HepG2 (cell line): ENCODE results near the gene F7. TPM values are rescaled to one million over a fixed set of nuclear protein-coding genes. Genes with fewer than 3 reads are reported as not detected.

Experiments
- ATAC-seq: fragments of 200-7000 bp; cut with Tn5 transposase; 3 replicates; pipeline ENCODE4 v1.9.1; 2020; ENCODE audit warnings: mild to moderate bottlenecking, moderate library complexity
- BruUV-seq: library from RNA; stranded (reverse); fragments of 400-500 nt; replicated peaks from 2 replicates; lab custom pipeline; 2021; lab: Mats Ljungman, UMichigan
- CTCF ChIA-PET: fragments of 300-600 bp; formaldehyde crosslinking; extraction: SDS; loops from one replicate; lab custom pipeline; 2021; ENCODE audit warnings: low total read pairs, inconsistent platforms, low intra/inter-chr PET ratio; lab: Yijun Ruan, JAX
- POLR2A ChIA-PET: fragments of 350-600 bp; sonication (Branson Sonifier 250); formaldehyde crosslinking; loops from one replicate; lab custom pipeline; 2020; ENCODE audit warnings: antibody characterized with exemption, inconsistent platforms; lab: Yijun Ruan, JAX
- DNase-seq: peaks from one replicate; pipeline ENCODE4 v3.0.0-alpha.2; 2015; ENCODE audit warnings: low spot score
- FAIRE-seq: peaks from 3 replicates; lab custom pipeline; 2011; peaks lifted over from hg19 to GRCh38; lab: Jason Lieb, UNC
- H2AFZ ChIP-seq: one replicate; pipeline ENCODE4 v1.6.1; 2011; ENCODE audit warnings: low read length, inconsistent platforms
- H3K27ac ChIP-seq: fragments of 300-600 bp; 3 replicates; pipeline ENCODE4 v1.8.0; 2011; ENCODE audit warnings: mixed run types, mild to moderate bottlenecking, mixed read lengths, low read length, inconsistent platforms; ENCODE audit not compliant: insufficient read depth; ENCODE audit errors: extremely low read length
- H3K27me3 ChIP-seq, 2 experiments: fragments of 200-600 bp in 1 of 2; 2 replicates in 1 of 2; 3 replicates in 1 of 2; pipeline versions ENCODE4 v1.6.0 to v1.8.0; 2011; ENCODE audit warnings: low read length in 2 of 2, mild to moderate bottlenecking in 2 of 2, moderate library complexity in 2 of 2, inconsistent platforms in 1 of 2; ENCODE audit not compliant: insufficient read depth in 2 of 2, control insufficient read depth in 1 of 2
- H3K36me3 ChIP-seq, 2 experiments: fragments of 200-600 bp in 1 of 2; replicated peaks in 1 of 2; 2 replicates in 1 of 2; 3 replicates in 1 of 2; pipeline versions ENCODE4 v1.5.1 to v1.8.0; 2011; ENCODE audit warnings: low read length in 2 of 2, inconsistent platforms in 1 of 2; ENCODE audit not compliant: insufficient read depth in 2 of 2, control insufficient read depth in 1 of 2
- H3K4me1 ChIP-seq: 2 replicates; pipeline ENCODE4 v1.5.1; 2012; ENCODE audit warnings: low read length, inconsistent platforms; ENCODE audit not compliant: insufficient read depth
- H3K4me2 ChIP-seq: 2 replicates; pipeline ENCODE4 v1.6.0; 2011; ENCODE audit warnings: low read depth, low read length, inconsistent platforms
- H3K4me3 ChIP-seq, 3 experiments: fragments of 200-600 bp in 1 of 3; sonication (generic), shearing (Covaris generic) in 1 of 3; replicated peaks in 1 of 3; 2 replicates each; pipeline ENCODE4 v1.5.1; 2011 to 2016; ENCODE audit warnings: low read length in 3 of 3, inconsistent platforms in 2 of 3, low read depth in 2 of 3, mild to moderate bottlenecking in 2 of 3, control low read depth in 1 of 3, mixed read lengths in 1 of 3; ENCODE audit not compliant: insufficient read depth in 1 of 3
- H3K79me2 ChIP-seq: one replicate; pipeline ENCODE4 v1.6.1; 2011; ENCODE audit warnings: low read length, inconsistent platforms; ENCODE audit not compliant: insufficient read depth
- H3K9ac ChIP-seq: 2 replicates; pipeline ENCODE4 v1.6.0; 2011; ENCODE audit warnings: mild to moderate bottlenecking, low read depth, low read length, inconsistent platforms; ENCODE audit not compliant: insufficient read depth
- H3K9me3 ChIP-seq: 2 replicates; pipeline ENCODE4 v1.5.1; 2012; ENCODE audit warnings: mild to moderate bottlenecking, low read length
- H4K20me1 ChIP-seq: 2 replicates; pipeline ENCODE4 v1.6.0; 2011; ENCODE audit warnings: inconsistent platforms, mild to moderate bottlenecking, low read length, moderate library complexity; ENCODE audit not compliant: insufficient read depth
- AHR ChIP-seq: IDR thresholded peaks from 2 replicates; pipeline ENCODE4 v1.6.1; 2018; ENCODE audit warnings: missing genetic modification reagents, missing compliant biosample characterization
- CEBPB ChIP-seq: IDR thresholded peaks from 2 replicates; pipeline ENCODE4 v1.6.1; 2011; ENCODE audit warnings: low read depth, low read length, improper control_type of control experiment, borderline replicate concordance
- HOXA3 ChIP-seq: sonication (generic); formaldehyde crosslinking; IDR thresholded peaks from 2 replicates; pipeline ENCODE4 v1.5.0; 2020; ENCODE audit warnings: missing genetic modification reagents
- ZFX ChIP-seq: sonication (generic); formaldehyde crosslinking; IDR thresholded peaks from 2 replicates; pipeline ENCODE4 v1.4.0; 2020; ENCODE audit warnings: mild to moderate bottlenecking, low read depth, missing genetic modification reagents, moderate library complexity
- ZNF547 ChIP-seq: sonication (generic); formaldehyde crosslinking; IDR thresholded peaks from 2 replicates; pipeline ENCODE4 v1.5.1; 2020; ENCODE audit warnings: mild to moderate bottlenecking, missing genetic modification reagents
- WGBS: methylation state at CpG from one replicate; pipeline ENCODE4 v1.1.6; 2017; ENCODE audit warnings: low lambda C conversion rate; 5-methylcytosine and 5-hydroxymethylcytosine counted together
- in situ Hi-C: cut with HindIII; loops from 2 replicates; pipeline ENCODE4 v1.10.0; 2017; ENCODE audit warnings: low pct_unique_long_range_greater_than_20kb; ENCODE audit not compliant: extremely low pct_ligation_motif_present
- intact Hi-C: fragments of 100-400 bp; cut with micrococcal nuclease; formaldehyde crosslinking; loops from one replicate; pipeline ENCODE4 v1.10.0; 2022; ENCODE audit not compliant: unreplicated experiment
- polyA plus RNA-seq, 8 experiments: library from polyadenylated mRNA; depleted of rRNA in 3 of 8; stranded (reverse) in 7 of 8; unstranded in 1 of 8; fragments of >200 nt; fragmentation: Illumina TruSeq in 4 of 8; extraction: Trizol in 4 of 8; gene quantifications; 2 replicates each; pipeline versions ENCODE4 v1.2.1 to v1.2.3, GENCODE V29; 2011 to 2016; ENCODE audit warnings: low read depth in 4 of 8, missing spikeins in 1 of 8, mixed read lengths in 1 of 8; ENCODE audit not compliant: insufficient read depth in 1 of 8
- total RNA-seq, 5 experiments: library from RNA; depleted of rRNA; stranded (reverse); fragments of >200 nt; fragmentation: Illumina TruSeq; extraction: Trizol; gene quantifications; 2 replicates each; pipeline ENCODE4 v1.2.3, GENCODE V29; 2016; ENCODE audit warnings: low read depth in 1 of 5
- TF ChIP-seq, protein P1 (sequence below): sonication (generic); formaldehyde crosslinking; IDR thresholded peaks from 2 replicates; pipeline ENCODE4 v1.5.1; 2020; ENCODE audit warnings: missing genetic modification reagents, mild to moderate bottlenecking, borderline replicate concordance
- TF ChIP-seq, protein P2 (sequence below): sonication (generic); formaldehyde crosslinking; IDR thresholded peaks from 2 replicates; pipeline ENCODE4 v1.9.0; 2022; ENCODE audit warnings: low read depth, missing genetic modification reagents
- TF ChIP-seq, protein P3 (sequence below): IDR thresholded peaks from 2 replicates; pipeline ENCODE4 v1.6.1; 2016; ENCODE audit warnings: low read depth, missing genetic modification reagents, missing compliant biosample characterization
- TF ChIP-seq, protein P4 (sequence below), 2 experiments: sonication (generic) in 1 of 2; formaldehyde crosslinking in 1 of 2; IDR thresholded peaks; 2 replicates each; pipeline versions ENCODE4 v1.6.1 to v1.9.0; 2014 to 2022; ENCODE audit warnings: antibody characterized with exemption in 1 of 2, borderline replicate concordance in 1 of 2, inconsistent platforms in 1 of 2, low read depth in 1 of 2, missing genetic modification reagents in 1 of 2

The F7 gene
- total and polyA plus RNA-seq, 2 of the 13 experiments (the other 11 are each of a cell fraction or from before 2014, with no cell fraction given) = 12.6 to 26.5 TPM

DNA sequence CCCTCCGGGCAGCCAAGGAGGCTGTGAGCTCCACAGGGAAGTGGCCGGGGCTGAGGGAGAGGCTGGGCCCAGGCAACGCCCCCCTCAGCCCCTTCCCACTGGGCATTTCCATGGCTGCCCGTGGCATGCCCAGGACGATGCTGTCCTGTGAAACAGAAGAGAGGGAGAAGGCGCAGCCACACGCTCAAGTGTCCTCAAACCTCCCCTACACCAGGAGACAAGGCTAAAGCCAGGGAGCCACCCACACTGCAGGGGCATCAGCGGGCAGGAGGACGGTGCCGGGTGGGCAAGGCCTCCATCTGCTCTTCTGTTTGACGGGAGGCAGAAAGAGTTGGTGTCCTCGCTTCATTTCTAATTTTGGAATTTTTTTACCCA, 38.7 kb downstream of the F7 start:
- no peak overlapping the region for H3K27ac ChIP-seq
- H3K4me2 ChIP-seq = no peak overlapping the region
- H3K9me3 ChIP-seq = no peaks in the 10 kb centered on the region
- intact Hi-C loops (no loop called here), in situ Hi-C loops (no loop called here)
- H3K4me1 ChIP-seq = peaks cover 31% of the 10 kb centered on the region
- H2AFZ ChIP-seq = no peak overlapping the region
- FAIRE-seq (no peak), ATAC-seq (no peak), DNase-seq (no peak)
- H4K20me1 ChIP-seq = no peaks in the 10 kb centered on the region
- H3K4me3 ChIP-seq = no peak overlapping the region
- ChIA-PET CTCF (no interaction called here), POLR2A (no interaction called here)
- peaks cover 2% of the 10 kb centered on the region for H3K79me2 ChIP-seq
- H3K9ac ChIP-seq = no peak overlapping the region
- peaks cover 16 to 53% of the 10 kb centered on the region in 2 experiments; a peak in 4 of 5 replicates for H3K36me3 ChIP-seq
- H3K27me3 ChIP-seq = no peaks in the 10 kb centered on the region
- no TSS peak for BruUV-seq
- WGBS = 97% methylated on average over 9 of the region's 12 CpGs
- TF ChIP-seq, protein P1, sequence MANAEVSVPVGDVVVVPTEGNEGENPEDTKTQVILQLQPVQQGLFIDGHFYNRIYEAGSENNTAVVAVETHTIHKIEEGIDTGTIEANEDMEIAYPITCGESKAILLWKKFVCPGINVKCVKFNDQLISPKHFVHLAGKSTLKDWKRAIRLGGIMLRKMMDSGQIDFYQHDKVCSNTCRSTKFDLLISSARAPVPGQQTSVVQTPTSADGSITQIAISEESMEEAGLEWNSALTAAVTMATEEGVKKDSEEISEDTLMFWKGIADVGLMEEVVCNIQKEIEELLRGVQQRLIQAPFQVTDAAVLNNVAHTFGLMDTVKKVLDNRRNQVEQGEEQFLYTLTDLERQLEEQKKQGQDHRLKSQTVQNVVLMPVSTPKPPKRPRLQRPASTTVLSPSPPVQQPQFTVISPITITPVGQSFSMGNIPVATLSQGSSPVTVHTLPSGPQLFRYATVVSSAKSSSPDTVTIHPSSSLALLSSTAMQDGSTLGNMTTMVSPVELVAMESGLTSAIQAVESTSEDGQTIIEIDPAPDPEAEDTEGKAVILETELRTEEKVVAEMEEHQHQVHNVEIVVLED (CRISPR knock-in tag) = no peak
- TF ChIP-seq, protein P2, sequence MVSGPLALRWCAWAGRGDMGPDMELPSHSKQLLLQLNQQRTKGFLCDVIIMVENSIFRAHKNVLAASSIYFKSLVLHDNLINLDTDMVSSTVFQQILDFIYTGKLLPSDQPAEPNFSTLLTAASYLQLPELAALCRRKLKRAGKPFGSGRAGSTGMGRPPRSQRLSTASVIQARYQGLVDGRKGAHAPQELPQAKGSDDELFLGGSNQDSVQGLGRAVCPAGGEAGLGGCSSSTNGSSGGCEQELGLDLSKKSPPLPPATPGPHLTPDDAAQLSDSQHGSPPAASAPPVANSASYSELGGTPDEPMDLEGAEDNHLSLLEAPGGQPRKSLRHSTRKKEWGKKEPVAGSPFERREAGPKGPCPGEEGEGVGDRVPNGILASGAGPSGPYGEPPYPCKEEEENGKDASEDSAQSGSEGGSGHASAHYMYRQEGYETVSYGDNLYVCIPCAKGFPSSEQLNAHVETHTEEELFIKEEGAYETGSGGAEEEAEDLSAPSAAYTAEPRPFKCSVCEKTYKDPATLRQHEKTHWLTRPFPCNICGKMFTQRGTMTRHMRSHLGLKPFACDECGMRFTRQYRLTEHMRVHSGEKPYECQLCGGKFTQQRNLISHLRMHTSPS (CRISPR knock-in tag) = no peak
- TF ChIP-seq ZNF547 (CRISPR knock-in tag) = no peak
- TF ChIP-seq, protein P3, sequence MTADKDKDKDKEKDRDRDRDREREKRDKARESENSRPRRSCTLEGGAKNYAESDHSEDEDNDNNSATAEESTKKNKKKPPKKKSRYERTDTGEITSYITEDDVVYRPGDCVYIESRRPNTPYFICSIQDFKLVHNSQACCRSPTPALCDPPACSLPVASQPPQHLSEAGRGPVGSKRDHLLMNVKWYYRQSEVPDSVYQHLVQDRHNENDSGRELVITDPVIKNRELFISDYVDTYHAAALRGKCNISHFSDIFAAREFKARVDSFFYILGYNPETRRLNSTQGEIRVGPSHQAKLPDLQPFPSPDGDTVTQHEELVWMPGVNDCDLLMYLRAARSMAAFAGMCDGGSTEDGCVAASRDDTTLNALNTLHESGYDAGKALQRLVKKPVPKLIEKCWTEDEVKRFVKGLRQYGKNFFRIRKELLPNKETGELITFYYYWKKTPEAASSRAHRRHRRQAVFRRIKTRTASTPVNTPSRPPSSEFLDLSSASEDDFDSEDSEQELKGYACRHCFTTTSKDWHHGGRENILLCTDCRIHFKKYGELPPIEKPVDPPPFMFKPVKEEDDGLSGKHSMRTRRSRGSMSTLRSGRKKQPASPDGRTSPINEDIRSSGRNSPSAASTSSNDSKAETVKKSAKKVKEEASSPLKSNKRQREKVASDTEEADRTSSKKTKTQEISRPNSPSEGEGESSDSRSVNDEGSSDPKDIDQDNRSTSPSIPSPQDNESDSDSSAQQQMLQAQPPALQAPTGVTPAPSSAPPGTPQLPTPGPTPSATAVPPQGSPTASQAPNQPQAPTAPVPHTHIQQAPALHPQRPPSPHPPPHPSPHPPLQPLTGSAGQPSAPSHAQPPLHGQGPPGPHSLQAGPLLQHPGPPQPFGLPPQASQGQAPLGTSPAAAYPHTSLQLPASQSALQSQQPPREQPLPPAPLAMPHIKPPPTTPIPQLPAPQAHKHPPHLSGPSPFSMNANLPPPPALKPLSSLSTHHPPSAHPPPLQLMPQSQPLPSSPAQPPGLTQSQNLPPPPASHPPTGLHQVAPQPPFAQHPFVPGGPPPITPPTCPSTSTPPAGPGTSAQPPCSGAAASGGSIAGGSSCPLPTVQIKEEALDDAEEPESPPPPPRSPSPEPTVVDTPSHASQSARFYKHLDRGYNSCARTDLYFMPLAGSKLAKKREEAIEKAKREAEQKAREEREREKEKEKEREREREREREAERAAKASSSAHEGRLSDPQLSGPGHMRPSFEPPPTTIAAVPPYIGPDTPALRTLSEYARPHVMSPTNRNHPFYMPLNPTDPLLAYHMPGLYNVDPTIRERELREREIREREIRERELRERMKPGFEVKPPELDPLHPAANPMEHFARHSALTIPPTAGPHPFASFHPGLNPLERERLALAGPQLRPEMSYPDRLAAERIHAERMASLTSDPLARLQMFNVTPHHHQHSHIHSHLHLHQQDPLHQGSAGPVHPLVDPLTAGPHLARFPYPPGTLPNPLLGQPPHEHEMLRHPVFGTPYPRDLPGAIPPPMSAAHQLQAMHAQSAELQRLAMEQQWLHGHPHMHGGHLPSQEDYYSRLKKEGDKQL (CRISPR knock-in tag) = no peak
- TF ChIP-seq, protein P4, sequence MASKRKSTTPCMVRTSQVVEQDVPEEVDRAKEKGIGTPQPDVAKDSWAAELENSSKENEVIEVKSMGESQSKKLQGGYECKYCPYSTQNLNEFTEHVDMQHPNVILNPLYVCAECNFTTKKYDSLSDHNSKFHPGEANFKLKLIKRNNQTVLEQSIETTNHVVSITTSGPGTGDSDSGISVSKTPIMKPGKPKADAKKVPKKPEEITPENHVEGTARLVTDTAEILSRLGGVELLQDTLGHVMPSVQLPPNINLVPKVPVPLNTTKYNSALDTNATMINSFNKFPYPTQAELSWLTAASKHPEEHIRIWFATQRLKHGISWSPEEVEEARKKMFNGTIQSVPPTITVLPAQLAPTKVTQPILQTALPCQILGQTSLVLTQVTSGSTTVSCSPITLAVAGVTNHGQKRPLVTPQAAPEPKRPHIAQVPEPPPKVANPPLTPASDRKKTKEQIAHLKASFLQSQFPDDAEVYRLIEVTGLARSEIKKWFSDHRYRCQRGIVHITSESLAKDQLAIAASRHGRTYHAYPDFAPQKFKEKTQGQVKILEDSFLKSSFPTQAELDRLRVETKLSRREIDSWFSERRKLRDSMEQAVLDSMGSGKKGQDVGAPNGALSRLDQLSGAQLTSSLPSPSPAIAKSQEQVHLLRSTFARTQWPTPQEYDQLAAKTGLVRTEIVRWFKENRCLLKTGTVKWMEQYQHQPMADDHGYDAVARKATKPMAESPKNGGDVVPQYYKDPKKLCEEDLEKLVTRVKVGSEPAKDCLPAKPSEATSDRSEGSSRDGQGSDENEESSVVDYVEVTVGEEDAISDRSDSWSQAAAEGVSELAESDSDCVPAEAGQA (IDR thresholded peaks at IDR 0.05; ENCODE audit: low read depth) = no peak
- TF ChIP-seq, protein P4 (CRISPR knock-in tag; IDR thresholded peaks at IDR 0.05; ENCODE audit: borderline replicate concordance) = no peak
- no peak for TF ChIP-seq ZFX (CRISPR knock-in tag)
- TF ChIP-seq CEBPB = no peak
- TF ChIP-seq HOXA3 (CRISPR knock-in tag) = no peak
- no peak for TF ChIP-seq AHR (CRISPR knock-in tag)
